K562 (cell line): ENCODE results near the gene CLSTN2.

Experiments
- BRCA1 ChIP-seq, 2 experiments: fragments of 450-650 bp in 1 of 2; sonication (generic) in 1 of 2; formaldehyde crosslinking in 1 of 2; IDR thresholded peaks; 2 replicates each; pipeline versions ENCODE4 v1.5.0 to v1.6.1; 2017 to 2020; ENCODE audit warnings: mild to moderate bottlenecking in 1 of 2, missing genetic modification reagents in 1 of 2
- CCNT2 ChIP-seq: IDR thresholded peaks from 2 replicates; pipeline ENCODE4 v1.6.1; 2011; ENCODE audit warnings: borderline replicate concordance, low read depth, mild to moderate bottlenecking, moderate library complexity, mixed read lengths, low read length; ENCODE audit not compliant: insufficient read length; ENCODE audit errors: extremely low read depth
- CHD2 ChIP-seq: IDR thresholded peaks from 2 replicates; pipeline ENCODE4 v1.6.1; 2011; ENCODE audit warnings: low read depth, low read length
- KAT8 ChIP-seq: fragments of 450-650 bp; IDR thresholded peaks from 2 replicates; pipeline ENCODE4 v1.6.1; 2016; ENCODE audit warnings: low read depth, mild to moderate bottlenecking
- KLF1 ChIP-seq: fragments of 450-650 bp; IDR thresholded peaks from 2 replicates; pipeline ENCODE4 v1.6.1; 2016; ENCODE audit warnings: missing genetic modification characterization, missing compliant biosample characterization
- PHTF2 ChIP-seq: fragments of 250-450 bp; sonication (Bioruptor Pico); IDR thresholded peaks from 2 replicates; pipeline ENCODE4 v1.5.0; 2021; ENCODE audit warnings: mild to moderate bottlenecking
- SAFB ChIP-seq: fragments of 200-400 bp; formaldehyde crosslinking; IDR thresholded peaks from 2 replicates; pipeline ENCODE4 v1.6.1; 2017; ENCODE audit warnings: low read depth, low read length, borderline replicate concordance
- ZBTB7A ChIP-seq: IDR thresholded peaks from 2 replicates; pipeline ENCODE4 v1.6.1; 2011; ENCODE audit warnings: low read depth, mild to moderate bottlenecking, low read length, moderate library complexity, borderline replicate concordance; ENCODE audit not compliant: control insufficient read depth
- ZNF121 ChIP-seq: sonication (generic); formaldehyde crosslinking; conservative IDR thresholded peaks from 2 replicates; pipeline ENCODE4 v1.8.0; 2022; ENCODE audit warnings: missing genetic modification reagents
- ZNF217 ChIP-seq: sonication (generic); formaldehyde crosslinking; IDR thresholded peaks from 2 replicates; pipeline ENCODE4 v1.8.0; 2022; ENCODE audit warnings: mild to moderate bottlenecking, missing genetic modification reagents
- ZNF444 ChIP-seq: fragments of 250-450 bp; sonication (Bioruptor Pico); IDR thresholded peaks from 2 replicates; pipeline ENCODE4 v1.4.0; 2020; ENCODE audit warnings: mild to moderate bottlenecking, moderate library complexity
- TF ChIP-seq, protein P1 (sequence below), 2 experiments: fragments of 450-650 bp in 1 of 2; sonication (generic) in 1 of 2; formaldehyde crosslinking in 1 of 2; IDR thresholded peaks in 1 of 2; conservative IDR thresholded peaks in 1 of 2; 2 replicates each; pipeline versions ENCODE4 v1.6.1 to v1.8.1; 2016 to 2023; ENCODE audit warnings: mild to moderate bottlenecking in 2 of 2, moderate library complexity in 2 of 2, inconsistent platforms in 1 of 2, missing genetic modification reagents in 1 of 2
- TF ChIP-seq, protein P2 (sequence below): sonication (generic); formaldehyde crosslinking; IDR thresholded peaks from 2 replicates; pipeline ENCODE4 v1.9.0; 2022; ENCODE audit warnings: mild to moderate bottlenecking, missing genetic modification reagents

DNA sequence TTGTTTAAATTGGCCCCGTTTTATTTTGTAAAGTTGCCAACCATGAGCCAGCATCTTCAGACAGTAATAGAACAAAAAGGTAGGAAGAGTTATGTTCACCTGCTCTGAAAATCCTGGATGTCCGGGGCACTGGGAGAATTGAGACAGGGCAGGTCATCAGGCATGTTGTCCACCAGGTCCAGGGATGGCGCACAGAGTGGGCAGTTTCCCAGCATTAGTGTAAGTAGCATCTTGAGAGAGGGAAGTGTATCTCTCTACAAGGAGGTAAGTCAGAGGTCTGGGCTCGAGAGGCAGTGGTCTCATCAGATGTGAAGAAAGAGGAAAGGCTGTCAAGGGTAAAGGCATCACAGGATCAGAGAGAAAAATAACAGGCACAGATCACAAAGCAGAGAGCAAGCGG is 339.4 kb downstream of the CLSTN2 start:
- TF ChIP-seq ZNF217 (CRISPR knock-in tag), result no peak
- no peak for TF ChIP-seq CCNT2
- TF ChIP-seq BRCA1 (IDR thresholded peaks at IDR 0.05), result no peak
- TF ChIP-seq BRCA1 (CRISPR knock-in tag; IDR thresholded peaks at IDR 0.05), result no peak
- no peak for TF ChIP-seq ZNF444 (CRISPR knock-in tag)
- no peak for TF ChIP-seq CHD2
- TF ChIP-seq PHTF2 (CRISPR knock-in tag), result no peak
- no peak for TF ChIP-seq ZNF121 (CRISPR knock-in tag)
- no peak for TF ChIP-seq KAT8
- TF ChIP-seq SAFB, result no peak
- no peak for TF ChIP-seq ZBTB7A
- TF ChIP-seq, protein P1, sequence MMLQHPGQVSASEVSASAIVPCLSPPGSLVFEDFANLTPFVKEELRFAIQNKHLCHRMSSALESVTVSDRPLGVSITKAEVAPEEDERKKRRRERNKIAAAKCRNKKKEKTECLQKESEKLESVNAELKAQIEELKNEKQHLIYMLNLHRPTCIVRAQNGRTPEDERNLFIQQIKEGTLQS (IDR thresholded peaks at IDR 0.05), result no peak
- TF ChIP-seq, protein P1 (CRISPR knock-in tag; conservative IDR thresholded peaks at IDR 0.05), result no peak
- no peak for TF ChIP-seq KLF1
- TF ChIP-seq, protein P2, sequence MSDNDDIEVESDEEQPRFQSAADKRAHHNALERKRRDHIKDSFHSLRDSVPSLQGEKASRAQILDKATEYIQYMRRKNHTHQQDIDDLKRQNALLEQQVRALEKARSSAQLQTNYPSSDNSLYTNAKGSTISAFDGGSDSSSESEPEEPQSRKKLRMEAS (CRISPR knock-in tag), result no peak
